GM12872 (cell line): ENCODE results near the gene RABGAP1L.

Experiments used
- CTCF ChIP-seq: IDR thresholded peaks from 3 replicates; pipeline ENCODE4 v1.5.1; 2011; ENCODE audit warnings: low read depth, mild to moderate bottlenecking, low read length, moderate library complexity; ENCODE audit not compliant: insufficient read depth

The RABGAP1L gene

GRCh38 chr1:174169342-174169741 is 10.0 kb downstream of the RABGAP1L start:
- no peak for TF ChIP-seq CTCF

- no peak for TF ChIP-seq CTCF
Measured at GRCh38 chr1:174171073-174171472, 11.8 kb downstream of the RABGAP1L start.

GRCh38 chr1:174174461-174175329 is 15.4 kb downstream of the RABGAP1L start:
- no peak for TF ChIP-seq CTCF

GRCh38 chr1:174189428-174190062 is 30.2 kb downstream of the RABGAP1L start:
- TF ChIP-seq CTCF: peak; percentile 15; the same call in 1 of the 3 replicates

GRCh38 chr1:174190691-174191199 is 31.4 kb downstream of the RABGAP1L start:
- TF ChIP-seq CTCF: no peak

- TF ChIP-seq CTCF: no peak
Measured at GRCh38 chr1:174191349-174191862, 32.1 kb downstream of the RABGAP1L start.

- no peak for TF ChIP-seq CTCF
Measured at GRCh38 chr1:174194461-174194860, 35.1 kb downstream of the RABGAP1L start.
